AG10803 (cell line): ENCODE results near the gene ST7L.

Experiments used
- DNase-seq: peaks from one replicate; pipeline ENCODE4 v3.0.0; 2010; ENCODE audit warnings: low read depth
- H3K4me3 ChIP-seq: 2 replicates; pipeline ENCODE4 v1.5.1; 2011; ENCODE audit warnings: mild to moderate bottlenecking, low read length, control low read depth
- TF ChIP-seq, protein P1 (sequence below): conservative IDR thresholded peaks from 2 replicates; pipeline ENCODE4 v1.5.1; 2011; ENCODE audit warnings: mild to moderate bottlenecking, low read length, control low read depth, inconsistent platforms

The ST7L gene

DNA sequence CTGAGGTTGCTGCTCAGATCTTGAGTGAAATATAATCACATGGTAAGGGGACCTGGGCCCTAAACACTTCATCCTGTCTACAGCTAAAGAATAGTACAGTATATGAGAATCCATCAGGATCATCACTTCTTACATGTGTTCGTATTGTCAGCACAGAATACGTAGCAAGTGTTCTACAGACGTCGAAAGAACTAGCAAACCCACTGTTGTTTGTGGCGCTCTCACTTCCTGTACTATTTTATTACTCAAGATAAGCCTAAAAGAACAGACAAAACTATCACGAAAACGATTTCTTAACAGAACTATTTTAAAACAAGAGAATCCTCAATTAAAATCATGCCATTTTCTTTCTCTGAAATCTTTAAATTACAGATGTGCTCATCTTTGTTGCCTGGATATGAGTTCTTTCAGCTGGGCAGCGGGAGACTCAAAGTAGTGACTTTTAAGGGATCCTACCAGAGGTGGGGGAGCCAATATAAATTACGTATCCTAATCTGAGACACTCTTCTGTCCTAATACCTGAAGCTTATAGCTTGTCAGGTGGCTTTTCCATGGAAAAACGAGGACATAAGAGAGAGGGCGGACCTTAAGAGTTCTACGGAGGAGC is 724 bp downstream of the ST7L start:
- TF ChIP-seq, protein P1, sequence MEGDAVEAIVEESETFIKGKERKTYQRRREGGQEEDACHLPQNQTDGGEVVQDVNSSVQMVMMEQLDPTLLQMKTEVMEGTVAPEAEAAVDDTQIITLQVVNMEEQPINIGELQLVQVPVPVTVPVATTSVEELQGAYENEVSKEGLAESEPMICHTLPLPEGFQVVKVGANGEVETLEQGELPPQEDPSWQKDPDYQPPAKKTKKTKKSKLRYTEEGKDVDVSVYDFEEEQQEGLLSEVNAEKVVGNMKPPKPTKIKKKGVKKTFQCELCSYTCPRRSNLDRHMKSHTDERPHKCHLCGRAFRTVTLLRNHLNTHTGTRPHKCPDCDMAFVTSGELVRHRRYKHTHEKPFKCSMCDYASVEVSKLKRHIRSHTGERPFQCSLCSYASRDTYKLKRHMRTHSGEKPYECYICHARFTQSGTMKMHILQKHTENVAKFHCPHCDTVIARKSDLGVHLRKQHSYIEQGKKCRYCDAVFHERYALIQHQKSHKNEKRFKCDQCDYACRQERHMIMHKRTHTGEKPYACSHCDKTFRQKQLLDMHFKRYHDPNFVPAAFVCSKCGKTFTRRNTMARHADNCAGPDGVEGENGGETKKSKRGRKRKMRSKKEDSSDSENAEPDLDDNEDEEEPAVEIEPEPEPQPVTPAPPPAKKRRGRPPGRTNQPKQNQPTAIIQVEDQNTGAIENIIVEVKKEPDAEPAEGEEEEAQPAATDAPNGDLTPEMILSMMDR, result no peak
- peak overlapping the region; percentile 100 for H3K4me3 ChIP-seq
- DNase-seq, result peak; percentile 24

DNA sequence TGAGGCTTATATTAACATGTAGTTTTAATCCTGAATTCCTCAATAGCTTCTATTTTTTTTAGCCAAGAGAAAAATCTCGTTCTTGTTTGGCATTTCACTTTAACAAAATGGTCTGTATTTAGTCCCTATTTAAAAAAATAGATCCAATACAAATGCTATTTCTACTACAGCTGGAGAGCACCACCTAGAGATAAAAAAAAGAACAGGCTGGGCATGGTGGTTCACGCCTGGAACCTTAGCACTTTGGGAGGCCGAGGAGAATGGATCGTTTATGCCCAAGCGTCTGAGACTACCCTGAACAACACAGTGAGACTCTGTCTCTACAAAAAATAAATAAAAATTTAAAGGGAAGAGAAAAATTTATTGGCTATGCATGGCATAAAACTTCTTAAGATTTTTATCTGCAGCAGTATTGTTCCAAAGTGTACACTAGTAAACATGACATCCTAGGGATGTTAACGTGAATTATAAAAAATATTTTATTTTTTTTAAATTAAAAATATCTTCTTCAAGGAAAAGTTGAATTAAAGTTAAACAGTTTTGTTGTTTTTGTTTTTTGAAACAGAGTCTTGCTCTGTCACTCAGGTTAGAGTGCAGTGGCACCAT is 4.4 kb downstream of the ST7L start:
- no peak overlapping the region for H3K4me3 ChIP-seq
- DNase-seq, result peak; percentile 56
- TF ChIP-seq, protein P1, result peak; percentile 73

DNA sequence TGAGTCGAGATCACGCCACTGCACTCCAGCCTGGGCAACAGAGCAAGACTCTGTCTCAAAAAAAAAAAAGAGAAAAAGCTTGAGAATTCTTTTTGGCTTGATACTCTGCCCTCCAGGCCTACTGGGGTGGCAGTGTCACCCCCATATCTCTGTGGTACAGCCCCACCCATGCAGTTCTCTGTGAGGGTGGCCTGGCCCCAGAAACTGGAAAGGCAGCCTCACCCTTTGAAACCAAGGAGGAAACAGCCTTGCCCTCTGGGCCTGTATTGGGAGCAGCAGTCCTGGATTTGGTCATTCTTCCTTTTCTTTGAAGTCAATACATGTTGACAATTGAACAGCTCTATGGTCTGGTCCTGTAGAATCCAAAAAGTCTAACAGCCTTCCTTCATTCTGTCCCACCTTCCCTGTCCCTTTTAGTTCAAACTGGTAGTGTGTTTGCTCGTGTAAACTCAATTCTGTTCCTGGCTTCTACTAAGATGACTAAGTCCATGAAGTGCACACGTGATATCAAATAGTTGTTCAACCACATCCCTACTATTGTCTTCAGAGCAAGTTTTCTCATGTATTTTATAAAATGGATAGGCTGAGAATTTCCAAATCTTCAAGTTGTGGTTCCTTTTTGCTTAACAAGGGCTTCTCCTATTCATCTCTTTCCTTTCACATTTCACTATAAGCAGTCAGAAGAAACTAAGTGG is 13.2 kb downstream of the ST7L start:
- DNase-seq, result peak; percentile 4
- TF ChIP-seq, protein P1, result no peak
- H3K4me3 ChIP-seq, result no peak overlapping the region

DNA sequence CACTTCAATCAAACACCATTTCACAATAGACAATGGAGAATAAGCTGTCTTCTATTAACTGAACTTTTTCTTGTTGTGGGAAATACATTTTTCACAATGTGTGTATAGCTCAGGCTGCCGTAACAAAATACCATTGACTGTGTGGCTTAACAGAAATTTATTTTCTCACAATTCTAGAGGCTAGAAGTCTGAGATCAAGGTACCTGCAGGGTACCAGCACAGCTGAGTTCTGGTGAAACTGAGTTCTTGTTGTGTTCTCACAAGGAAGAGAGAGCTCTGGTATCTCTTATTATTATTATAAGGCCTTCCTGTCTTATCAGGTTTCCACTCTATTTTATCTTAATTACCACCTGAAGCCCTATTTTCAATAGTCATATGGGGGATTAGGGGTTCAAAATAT is 15.4 kb downstream of the ST7L start:
- no peak overlapping the region for H3K4me3 ChIP-seq
- DNase-seq, result no peak
- TF ChIP-seq, protein P1, result no peak

DNA sequence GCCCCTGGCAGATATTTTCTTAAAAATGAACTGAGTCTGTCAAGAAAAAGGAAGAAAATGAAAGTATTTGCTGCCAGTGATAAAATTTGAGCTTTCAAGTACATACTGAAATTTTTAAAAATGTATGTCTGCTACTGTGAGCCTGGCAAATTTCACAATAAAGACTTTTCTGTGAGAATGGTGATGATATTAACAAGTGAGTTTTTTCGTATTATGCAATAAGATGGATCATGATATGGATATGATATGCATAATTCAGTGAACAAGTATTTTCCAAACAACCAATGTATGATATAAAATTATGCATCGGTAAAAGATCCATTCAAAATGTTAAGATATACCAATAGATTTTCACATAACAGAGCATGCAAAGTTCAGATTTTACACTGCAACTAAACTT is 15.9 kb downstream of the ST7L start:
- TF ChIP-seq, protein P1, result no peak
- H3K4me3 ChIP-seq, result no peak overlapping the region
- DNase-seq, result no peak

DNA sequence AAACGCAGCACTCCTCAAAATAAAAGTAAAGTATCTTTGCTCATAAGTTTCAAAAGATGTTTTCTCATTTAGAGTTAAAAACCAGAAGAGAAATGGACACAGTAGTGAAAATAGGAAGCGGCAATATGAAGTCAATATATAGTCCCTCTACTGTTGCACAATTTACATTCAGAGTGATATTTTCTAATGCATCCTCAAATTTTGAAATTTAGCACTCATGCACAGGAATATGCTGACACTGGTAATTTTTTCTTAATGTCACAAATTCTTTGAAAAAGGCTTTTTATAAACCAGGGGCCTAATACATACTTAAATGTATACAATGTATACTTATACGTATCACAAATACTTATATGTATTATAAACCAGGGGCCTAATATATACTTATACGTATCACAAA is 19.5 kb downstream of the ST7L start:
- H3K4me3 ChIP-seq, result no peak overlapping the region
- TF ChIP-seq, protein P1, result no peak
- no peak for DNase-seq

DNA sequence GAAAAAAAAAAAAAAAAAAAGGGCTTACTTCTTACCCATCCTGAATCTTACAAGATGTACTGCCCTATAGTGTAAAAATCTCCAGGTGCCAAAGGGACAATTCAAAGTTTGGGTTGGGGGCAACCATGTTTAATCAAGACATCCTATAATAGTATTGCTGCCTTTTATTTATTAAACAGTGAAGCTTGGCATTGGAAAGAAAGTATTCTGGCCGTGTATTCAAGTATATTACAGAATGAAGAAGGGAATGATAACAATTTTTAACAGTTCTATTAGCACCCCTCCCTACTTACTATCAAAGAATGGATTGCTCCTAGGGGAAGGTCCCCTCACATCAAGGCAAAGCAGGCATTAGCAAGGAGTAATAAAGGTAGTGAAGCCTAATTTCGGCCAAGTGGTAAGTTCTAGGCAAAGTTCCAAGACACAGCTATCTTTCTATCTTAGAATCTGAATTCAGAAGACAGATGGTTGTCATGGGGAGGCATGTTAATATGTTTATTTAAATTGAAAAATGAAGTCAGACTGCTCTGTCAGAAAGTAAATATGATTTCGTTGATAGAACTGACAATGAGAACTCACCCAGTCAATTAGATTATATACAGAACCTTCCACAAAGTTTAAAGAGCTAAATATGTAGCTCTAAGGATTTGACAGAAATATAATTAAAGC is 24.6 kb downstream of the ST7L start:
- no peak for DNase-seq
- TF ChIP-seq, protein P1, result no peak
- no peak overlapping the region for H3K4me3 ChIP-seq
